BJ (cell line): ENCODE results near the gene PIAS3. TPM values are rescaled to one million over a fixed set of nuclear protein-coding genes. Genes with fewer than 3 reads are reported as not detected.
A peak's percentile ranks its signal among the peaks of the same experiment; 100 is the strongest.

Experiments
- CTCF ChIA-PET: fragments of 350-600 bp; formaldehyde crosslinking; extraction: SDS; loops from one replicate; lab custom pipeline; 2021; ENCODE audit warnings: antibody characterized with exemption, inconsistent platforms; lab: Yijun Ruan, JAX
- POLR2A ChIA-PET: fragments of 300-600 bp; sonication (Branson Sonifier 250); formaldehyde crosslinking; extraction: SDS; loops from one replicate; lab custom pipeline; 2021; ENCODE audit warnings: antibody characterized with exemption; lab: Charles Lee
- DNase-seq: peaks from one replicate; pipeline ENCODE4 v3.0.0-alpha.2; 2011; ENCODE audit warnings: low read depth
- H3K27me3 ChIP-seq: 2 replicates; pipeline ENCODE4 v1.6.0; 2011; ENCODE audit warnings: low read length; ENCODE audit not compliant: control insufficient read depth, insufficient read depth
- H3K36me3 ChIP-seq: 2 replicates; pipeline ENCODE4 v1.5.1; 2011; ENCODE audit warnings: low read length; ENCODE audit not compliant: control insufficient read depth, insufficient read depth
- H3K4me3 ChIP-seq: 2 replicates; pipeline ENCODE4 v1.5.1; 2011; ENCODE audit warnings: low read depth, mild to moderate bottlenecking, control low read depth, low read length
- polyA plus RNA-seq: library from polyadenylated mRNA; depleted of rRNA; stranded (reverse); fragments of >200 nt; gene quantifications from 2 replicates; pipeline ENCODE4 v1.2.3, GENCODE V29; 2011
- TF ChIP-seq, protein P1 (sequence below): IDR thresholded peaks from 2 replicates; pipeline ENCODE4 v1.5.1; 2011; ENCODE audit warnings: low read depth, mild to moderate bottlenecking, control low read depth, inconsistent platforms, low read length, moderate library complexity; ENCODE audit not compliant: insufficient read depth

The PIAS3 gene
- polyA plus RNA-seq, 1 experiment = 38.0 TPM

DNA sequence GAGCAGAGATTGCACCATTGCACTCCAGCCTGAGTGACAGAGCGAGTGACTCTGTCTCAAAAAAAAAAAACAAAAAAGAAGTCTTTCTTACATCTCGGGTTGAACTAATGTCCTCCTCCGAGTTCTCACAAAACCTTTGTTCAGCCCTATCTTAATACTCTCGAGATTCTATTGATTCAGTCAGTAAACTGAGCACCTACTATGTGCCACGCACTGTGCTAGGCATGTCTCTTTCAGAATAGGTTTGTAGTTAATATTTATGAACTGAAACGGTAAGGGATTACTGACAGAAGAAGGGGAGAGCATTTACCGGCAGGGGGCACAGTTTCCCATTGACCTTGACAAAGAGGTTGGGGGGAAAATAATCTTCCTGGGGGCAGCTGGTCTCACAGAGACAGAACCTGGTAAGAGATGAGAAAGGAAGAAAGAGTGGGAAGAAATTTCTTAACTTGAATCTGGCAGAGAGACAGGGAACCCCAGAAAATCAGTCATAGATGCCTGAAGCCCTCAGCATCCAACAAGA lies 3.4 kb downstream of the PIAS3 start:
- ChIA-PET POLR2A (no interaction called here), CTCF (interaction anchor here (10.2 kb wide), 1 partner anchor 9 kb away, joined by 179 read pairs; the partner anchor contains the start of gene NUDT17)
- DNase-seq = no peak
- TF ChIP-seq, protein P1, sequence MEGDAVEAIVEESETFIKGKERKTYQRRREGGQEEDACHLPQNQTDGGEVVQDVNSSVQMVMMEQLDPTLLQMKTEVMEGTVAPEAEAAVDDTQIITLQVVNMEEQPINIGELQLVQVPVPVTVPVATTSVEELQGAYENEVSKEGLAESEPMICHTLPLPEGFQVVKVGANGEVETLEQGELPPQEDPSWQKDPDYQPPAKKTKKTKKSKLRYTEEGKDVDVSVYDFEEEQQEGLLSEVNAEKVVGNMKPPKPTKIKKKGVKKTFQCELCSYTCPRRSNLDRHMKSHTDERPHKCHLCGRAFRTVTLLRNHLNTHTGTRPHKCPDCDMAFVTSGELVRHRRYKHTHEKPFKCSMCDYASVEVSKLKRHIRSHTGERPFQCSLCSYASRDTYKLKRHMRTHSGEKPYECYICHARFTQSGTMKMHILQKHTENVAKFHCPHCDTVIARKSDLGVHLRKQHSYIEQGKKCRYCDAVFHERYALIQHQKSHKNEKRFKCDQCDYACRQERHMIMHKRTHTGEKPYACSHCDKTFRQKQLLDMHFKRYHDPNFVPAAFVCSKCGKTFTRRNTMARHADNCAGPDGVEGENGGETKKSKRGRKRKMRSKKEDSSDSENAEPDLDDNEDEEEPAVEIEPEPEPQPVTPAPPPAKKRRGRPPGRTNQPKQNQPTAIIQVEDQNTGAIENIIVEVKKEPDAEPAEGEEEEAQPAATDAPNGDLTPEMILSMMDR = peak; percentile 16; the same call in 1 of the 2 replicates
- Histone ChIP-seq H3K4me3 (no peak overlapping the region), H3K27me3 (no peaks in the 10 kb centered on the region), H3K36me3 (peaks cover 25% of the 10 kb centered on the region)

DNA sequence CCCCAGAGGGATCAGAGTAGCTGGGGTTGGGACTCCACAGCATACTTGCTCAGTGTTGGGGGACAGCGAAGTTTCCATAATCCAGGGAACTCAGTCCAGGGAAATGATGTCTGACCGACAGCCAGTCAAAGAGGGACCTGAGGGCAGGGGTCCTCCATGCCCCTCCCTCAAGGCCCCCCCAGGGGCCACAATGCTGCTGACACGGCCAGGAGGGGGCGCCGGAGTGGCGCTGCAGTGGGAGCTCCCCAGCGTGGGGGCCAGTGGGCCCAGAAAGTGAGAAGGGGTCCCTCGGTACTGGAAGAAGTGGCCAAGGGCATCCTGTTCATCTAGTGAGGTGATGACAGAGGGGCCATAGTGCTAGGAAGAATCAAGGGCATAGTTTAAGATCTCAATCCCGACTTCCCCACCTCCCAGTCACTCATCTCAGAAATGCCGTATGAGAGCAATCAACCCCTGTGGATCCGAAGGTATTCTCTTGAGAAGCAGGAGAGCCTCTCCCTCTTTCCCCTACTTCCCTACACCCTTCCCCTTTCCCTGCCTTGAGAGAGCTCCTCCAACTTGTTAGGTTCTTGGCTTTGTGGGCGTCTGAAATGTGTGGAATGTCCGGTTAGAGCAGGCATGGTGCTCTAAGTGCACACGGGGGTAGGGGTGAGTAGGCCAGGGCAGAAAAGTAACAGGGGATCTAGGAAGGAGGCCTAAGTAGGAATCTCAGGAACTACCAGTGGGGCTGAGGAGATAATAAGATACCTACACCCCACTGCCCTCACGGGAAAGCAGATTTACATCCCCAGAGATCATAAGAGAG lies 9.3 kb downstream of the PIAS3 start:
- H3K27me3 ChIP-seq = no peaks in the 10 kb centered on the region
- TF ChIP-seq, protein P1 = peak; percentile 44
- POLR2A ChIA-PET = interaction anchor here (0.6 to 1.0 kb wide), 2 partner anchors 9 to 24 kb away, joined by 3 read pairs; partner anchors contain the start of gene PIAS3
- no peak overlapping the region for H3K4me3 ChIP-seq
- peaks cover 26% of the 10 kb centered on the region for H3K36me3 ChIP-seq
- CTCF ChIA-PET = interaction anchor here (0.5 to 11.1 kb wide), 9 partner anchors 10 to 165 kb away, joined by 3 to 179 read pairs (median 7); partner anchors contain the start of genes ITGA10, PIAS3, POLR3C and RNF115
- peak; percentile 36 for DNase-seq

DNA sequence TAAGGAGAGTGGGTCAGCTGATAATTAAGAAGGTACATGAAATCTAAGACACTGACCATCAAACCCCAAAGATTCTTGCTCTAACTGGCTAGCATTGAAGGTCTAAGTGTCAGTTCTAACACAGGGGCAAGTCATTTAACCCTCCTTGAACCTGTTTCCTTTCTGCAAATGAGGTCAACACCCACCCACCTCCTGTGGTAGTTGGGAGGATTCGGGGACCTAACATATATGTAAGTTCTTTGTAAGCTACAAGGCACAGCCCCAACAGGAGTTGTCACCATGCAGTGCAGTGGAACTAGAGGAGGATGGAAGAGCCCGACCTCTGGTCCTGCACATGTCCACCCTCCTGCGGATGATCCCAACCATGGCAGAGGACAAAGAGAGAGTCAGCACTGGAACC lies 11.1 kb downstream of the PIAS3 start:
- DNase-seq = no peak
- CTCF ChIA-PET = interaction anchor here (0.6 to 11.1 kb wide), 10 partner anchors 12 to 163 kb away, joined by 3 to 179 read pairs (median 8); partner anchors contain the start of genes ITGA10, PIAS3 and RBM8A

DNA sequence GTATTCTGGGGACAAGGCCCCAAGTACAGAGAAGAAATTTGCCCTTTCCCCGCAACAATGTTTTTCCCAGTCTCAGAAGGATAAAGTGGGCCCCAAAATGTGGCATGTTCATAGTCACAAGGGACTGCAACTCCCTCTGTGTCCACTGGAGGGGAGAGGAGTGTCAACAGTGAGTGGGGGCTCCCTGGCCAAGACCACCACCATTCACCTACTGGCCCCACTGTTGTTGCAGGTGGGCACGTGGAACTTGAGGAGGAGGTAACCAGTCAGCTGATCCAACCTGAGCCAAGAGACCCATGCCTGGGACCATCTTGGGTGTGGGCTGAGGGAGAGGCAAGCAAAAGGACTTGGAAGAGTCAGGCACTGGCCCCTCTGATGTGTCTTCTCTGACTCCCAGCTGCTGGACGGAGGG lies 12.7 kb downstream of the PIAS3 start:
- ChIA-PET CTCF (interaction anchor here (0.9 to 11.1 kb wide), 25 partner anchors 13 to 176 kb away, joined by 3 to 179 read pairs (median 11); partner anchors contain the start of genes ANKRD35, HJV, ITGA10 and LIX1L), POLR2A (no interaction called here)
- no peaks in the 10 kb centered on the region for H3K27me3 ChIP-seq
- peaks cover 21% of the 10 kb centered on the region for H3K36me3 ChIP-seq
- TF ChIP-seq, protein P1 = peak; percentile 69
- no peak for DNase-seq
- peak overlapping the region; percentile 60 for H3K4me3 ChIP-seq

More for the DNA sequence above, 11.1 kb downstream of the PIAS3 start:
- Histone ChIP-seq H3K27me3 (no peaks in the 10 kb centered on the region), H3K4me3 (no peak overlapping the region), H3K36me3 (peaks cover 20% of the 10 kb centered on the region)
- TF ChIP-seq, protein P1 = no peak
- POLR2A ChIA-PET = no interaction called here

DNA sequence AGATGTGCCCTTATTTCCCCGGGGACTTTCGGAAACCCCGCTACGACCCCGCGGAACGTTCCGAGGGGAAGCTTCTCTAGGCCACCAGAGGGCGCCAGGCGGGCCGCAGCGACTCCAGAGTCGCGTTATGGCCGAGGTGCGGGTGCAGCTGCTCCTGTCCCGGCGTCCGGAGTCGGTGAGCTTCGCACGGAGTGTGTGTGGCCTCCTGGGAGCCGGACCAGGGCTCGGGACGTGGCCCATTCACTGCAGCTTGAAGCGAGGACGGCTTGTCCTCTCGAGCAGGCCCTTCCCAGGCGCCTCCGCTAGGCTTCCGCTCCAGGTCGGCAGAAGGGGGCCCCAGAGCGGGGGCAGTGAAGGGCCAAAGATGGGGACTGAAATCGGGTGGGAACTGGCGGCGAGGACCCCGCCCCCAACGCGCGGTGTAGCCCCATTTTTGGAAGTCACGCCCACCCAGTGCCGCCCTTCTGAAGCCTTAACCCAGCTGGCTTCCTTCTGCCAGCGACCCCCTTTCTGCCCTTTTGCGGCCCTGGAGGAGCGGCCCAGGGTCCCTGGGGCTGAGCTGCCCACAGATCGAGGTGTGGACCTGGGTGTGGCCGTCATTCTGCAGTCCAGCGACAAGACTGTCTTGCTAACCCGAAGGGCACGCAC lies 13.2 kb downstream of the PIAS3 start, which contains the start of gene NUDT17:
Gene NUDT17, plus strand, starts transcription at position 117 of the 648 bp plus-strand sequence. Its CDS starts 11 bp downstream, at position 128.
- CTCF ChIA-PET = interaction anchor here (0.8 to 11.1 kb wide), 37 partner anchors 9 to 193 kb away, joined by 3 to 179 read pairs (median 7); partner anchors contain the start of genes ANKRD34A, ANKRD35, HJV and ITGA10
- POLR2A ChIA-PET = interaction anchor here (0.6 kb wide), 1 partner anchor 66 kb away, joined by 4 read pairs; no protein-coding TSS in a partner anchor
- TF ChIP-seq, protein P1 = peak; percentile 98
- no peaks in the 10 kb centered on the region for H3K27me3 ChIP-seq
- H3K4me3 ChIP-seq = peak within 1 kb of the TSS; percentile 60
- no peak for DNase-seq
- H3K36me3 ChIP-seq = peaks cover 21% of the 10 kb centered on the region
